ENCODE data around the gene RFX8. TPM values are rescaled to one million over a fixed set of nuclear protein-coding genes. Genes with fewer than 3 reads are reported as not detected.

RFX8 gene
- total RNA-seq, 2 donors from 2014 or later = 0.14 to 0.85 TPM

GRCh38 chr2:101372792-101373191 is 102.1 kb downstream of the RFX8 start:
- H3K27ac ChIP-seq = no peak overlapping the region
- H3K4me1 ChIP-seq (ENCODE audit: control insufficient read depth in 1 of 2, low read depth in 2 of 2) = no peaks in the 10 kb centered on the region
- H3K9me3 ChIP-seq = no peaks in the 10 kb centered on the region
- no peak for TF ChIP-seq CTCF (IDR thresholded peaks at IDR 0.05)
- ATAC-seq (ENCODE audit: insufficient number of reproducible peaks, low FRiP score, low read depth) = no peak
- no peaks in the 10 kb centered on the region for H3K27me3 ChIP-seq (replicated peaks; ENCODE audit: insufficient read depth)
- no peak for DNase-seq (ENCODE audit: low spot score)
- no peak overlapping the region for H3K4me3 ChIP-seq
- no peaks in the 10 kb centered on the region for H3K36me3 ChIP-seq

- Histone ChIP-seq H3K4me3 (no peak overlapping the region), H3K4me1 (ENCODE audit: control insufficient read depth in 1 of 2, low read depth in 2 of 2) (no peaks in the 10 kb centered on the region), H3K9me3 (no peaks in the 10 kb centered on the region), H3K27me3 (replicated peaks; ENCODE audit: insufficient read depth) (no peaks in the 10 kb centered on the region), H3K27ac (no peak overlapping the region), H3K36me3 (no peaks in the 10 kb centered on the region)
- ATAC-seq (ENCODE audit: insufficient number of reproducible peaks, low FRiP score, low read depth) (no peak), DNase-seq (ENCODE audit: low spot score) (no peak)
- TF ChIP-seq CTCF (IDR thresholded peaks at IDR 0.05) = no peak
Observed at GRCh38 chr2:101371636-101372035, 103.3 kb downstream of the RFX8 start.

GRCh38 chr2:101369100-101369499 is 105.8 kb downstream of the RFX8 start:
- TF ChIP-seq CTCF (IDR thresholded peaks at IDR 0.05) = no peak
- no peaks in the 10 kb centered on the region for H3K4me1 ChIP-seq (ENCODE audit: control insufficient read depth in 1 of 2, low read depth in 2 of 2)
- H3K27me3 ChIP-seq (replicated peaks; ENCODE audit: insufficient read depth) = no peaks in the 10 kb centered on the region
- DNase-seq (ENCODE audit: low spot score) (no peak), ATAC-seq (ENCODE audit: insufficient number of reproducible peaks, low FRiP score, low read depth) (no peak)
- H3K4me3 ChIP-seq = no peak overlapping the region
- no peaks in the 10 kb centered on the region for H3K9me3 ChIP-seq
- no peak overlapping the region for H3K27ac ChIP-seq
- no peaks in the 10 kb centered on the region for H3K36me3 ChIP-seq

- no peak for DNase-seq (ENCODE audit: low spot score)
- Histone ChIP-seq H3K36me3 (no peaks in the 10 kb centered on the region), H3K4me1 (ENCODE audit: control insufficient read depth in 1 of 2, low read depth in 2 of 2) (no peaks in the 10 kb centered on the region), H3K9me3 (no peaks in the 10 kb centered on the region), H3K27me3 (replicated peaks; ENCODE audit: insufficient read depth) (no peaks in the 10 kb centered on the region), H3K4me3 (no peak overlapping the region), H3K27ac (no peak overlapping the region)
- ATAC-seq (ENCODE audit: insufficient number of reproducible peaks, low FRiP score, low read depth) = no peak
- no peak for TF ChIP-seq CTCF (IDR thresholded peaks at IDR 0.05)
Observed at GRCh38 chr2:101368376-101368775, 106.5 kb downstream of the RFX8 start.

- Histone ChIP-seq H3K27ac (no peak overlapping the region), H3K27me3 (replicated peaks; ENCODE audit: insufficient read depth) (no peaks in the 10 kb centered on the region), H3K9me3 (no peaks in the 10 kb centered on the region), H3K36me3 (no peaks in the 10 kb centered on the region), H3K4me3 (no peak overlapping the region), H3K4me1 (ENCODE audit: control insufficient read depth in 1 of 2, low read depth in 2 of 2) (no peaks in the 10 kb centered on the region)
- TF ChIP-seq CTCF (IDR thresholded peaks at IDR 0.05) = no peak
- ATAC-seq (ENCODE audit: insufficient number of reproducible peaks, low FRiP score, low read depth) (no peak), DNase-seq (ENCODE audit: low spot score) (no peak)
Observed at GRCh38 chr2:101367508-101367907, 107.4 kb downstream of the RFX8 start.

Measured in thoracic aorta (tissue), 2 donors.